Heart left ventricle (tissue), 13 donors: Measurements from ENCODE around the gene POLR2A.

Experiments used
- CTCF ChIP-seq, 12 donors: fragments of 200-600 bp; sonication (generic) in 4 of 12; IDR thresholded peaks; one replicate each; pipeline versions ENCODE4 v1.5.0 to v1.8.0; 2018 to 2022; ENCODE audit warnings: antibody characterized with exemption in 12 of 12, mild to moderate bottlenecking in 5 of 12
- POLR2A ChIP-seq, 2 donors: fragments of 450-650 bp; IDR thresholded peaks; one replicate each; pipeline ENCODE4 v1.6.1; 2017; ENCODE audit warnings: antibody characterized with exemption in 2 of 2, mild to moderate bottlenecking in 2 of 2, moderate library complexity in 2 of 2
- donor health status: ischemic (EF 13 %, LVEDD 7.1; RV severe dilation, severe dysfunction).
- donor health status: DM: no; HTN: yes; CAD: no.
- donor health status: DM: no; HTN: no; CAD: no.
- donor health status: ischemic (EF 25% LVEDD 6.9; RV normal size, moderate dysfunction).
- donor health status: ischemic (EF 25% LVEDD 5.7; RV mildly dilated, moderate dysfunction).
- donor health status: ischemic (EF 35%, LVEDD 5.7; RV mildly dilated, moderate dysfunction).
- donor health status: nonischemic (EF 11% LVEDD 7.7; RV severe dilation, severe dysfunction).
- donor health status: DM: yes; HTN: yes; CAD: no.
- donor health status: PGD.
- donor health status: ischemic (EF 29% LVEDD 5.4; RV normal size, mild dysfunction).
- donor health status: nonischemic (EF 23%, LVEDD 6.1; RV moderate dilation, normal function).

- TF ChIP-seq CTCF (IDR thresholded peaks at IDR 0.05) (no peak), POLR2A (IDR thresholded peaks at IDR 0.05) (no peak)
Observed at GRCh38 chr17:7502171-7502847, 18.1 kb downstream of the POLR2A start.
